Measurements from ENCODE around the gene TTC27. TPM values are rescaled to one million over a fixed set of nuclear protein-coding genes. Genes with fewer than 3 reads are reported as not detected.

The TTC27 gene
- total RNA-seq (2022; extraction: Qiagen RNA extraction) = 22.8 to 28.8 TPM (median 23.3 TPM) in 5 replicates

GRCh38 chr2:32627814-32628579 lies at the start of gene TTC27:
Gene TTC27 (plus strand): TSS chr2:32628050. CDS start chr2:32628293, 243 bp downstream.

All from A549 treated with AZD2906 at 1 μM for 4 hours (cell line).